ENCODE measurements around the gene ARPP21.
"Not testable (repeated sequence)": the region's sequence is repeated elsewhere in the genome, so short reads cannot be mapped to it uniquely, and the experiment has no call there.

ARPP21 gene

DNA sequence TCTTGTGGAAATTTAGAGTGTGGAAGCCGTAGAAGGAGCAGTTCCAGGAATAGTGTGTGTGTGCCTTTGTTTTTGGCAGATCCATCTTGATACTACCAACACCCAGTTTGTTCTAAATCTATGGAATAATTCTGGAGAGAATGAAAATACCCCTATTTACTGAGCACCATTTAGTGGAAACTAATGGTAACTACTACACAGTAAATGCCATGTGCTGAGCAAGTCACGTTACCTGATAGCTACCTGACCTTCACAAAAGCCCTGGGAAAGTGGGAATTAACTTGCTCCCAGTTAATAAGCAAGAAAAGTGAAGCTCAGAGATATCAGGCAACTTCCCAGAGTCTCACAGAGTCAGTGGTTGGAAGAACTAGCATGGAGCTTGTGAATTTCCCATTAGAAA lies 137.7 kb downstream of the ARPP21 start:
- H3K4me3 ChIP-seq (ENCODE audit: low read depth, low read length), result no peak overlapping the region

DNA sequence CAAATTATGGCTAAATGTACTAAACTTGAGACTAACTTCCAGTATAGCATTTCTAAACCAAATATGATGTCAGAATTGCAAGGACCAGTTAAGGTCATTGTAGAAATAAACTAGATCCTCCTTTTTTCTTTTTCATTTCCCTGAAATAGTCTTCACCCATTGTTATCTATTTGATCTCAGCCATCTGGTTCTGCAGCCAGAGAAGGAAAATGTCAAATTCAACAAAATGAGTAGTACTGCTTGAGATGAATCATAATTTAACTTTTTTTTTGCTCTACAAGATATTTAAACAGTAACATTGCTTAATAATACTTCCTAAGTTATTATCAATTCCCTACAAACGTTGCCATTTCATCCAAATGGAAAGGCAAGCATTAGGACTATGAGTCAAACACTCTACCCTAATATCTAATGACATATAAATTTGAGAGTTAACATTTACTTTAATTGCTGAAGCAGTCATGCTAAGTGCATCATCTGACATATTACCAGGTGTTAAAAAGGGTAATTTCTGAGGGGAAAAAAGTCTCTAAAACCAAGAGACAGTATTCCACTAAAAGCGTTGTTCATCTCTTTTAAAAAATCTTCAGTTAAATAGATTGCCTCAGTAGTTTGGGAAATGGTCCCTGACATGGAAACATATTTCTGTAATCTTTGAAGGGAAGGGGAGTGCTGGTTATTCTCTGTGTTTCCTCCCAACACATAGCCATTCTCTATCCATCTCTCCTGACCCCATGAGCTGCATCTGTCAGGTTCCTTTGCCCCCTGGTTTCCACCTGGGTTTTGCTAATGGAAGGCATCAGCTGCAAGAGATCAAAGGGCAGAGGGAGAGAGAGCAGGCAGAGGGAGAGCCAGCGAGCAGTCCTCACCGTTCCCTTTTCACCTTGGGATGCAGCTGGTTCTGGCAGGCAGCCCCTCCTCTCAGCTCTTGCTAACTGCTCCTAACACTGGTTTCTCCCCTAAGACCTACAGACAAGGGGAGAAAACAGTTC lies 138.5 kb downstream of the ARPP21 start:
- H3K4me3 ChIP-seq (ENCODE audit: low read depth, low read length), result no peak overlapping the region

DNA sequence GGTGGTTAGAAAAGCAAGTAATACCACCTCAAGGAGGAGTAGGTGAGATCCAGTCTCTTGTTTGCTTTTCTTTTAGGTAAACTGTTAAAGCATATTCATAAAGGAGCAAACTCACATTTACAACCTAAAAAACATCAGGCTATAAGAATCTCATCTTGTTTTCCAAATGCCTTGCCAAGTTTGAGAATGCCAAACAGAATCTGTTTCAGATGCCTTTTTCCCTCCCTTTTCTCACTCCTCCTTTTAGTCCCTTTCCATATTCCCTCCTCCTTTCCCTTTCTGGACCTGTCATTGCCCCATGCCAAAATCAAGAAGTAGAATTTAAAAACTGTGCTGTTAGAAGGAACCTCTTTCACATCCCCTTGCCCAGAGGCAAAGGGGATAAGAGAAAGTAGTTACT lies 140.3 kb downstream of the ARPP21 start:
- H3K4me3 ChIP-seq (ENCODE audit: low read depth, low read length), result no peak overlapping the region

DNA sequence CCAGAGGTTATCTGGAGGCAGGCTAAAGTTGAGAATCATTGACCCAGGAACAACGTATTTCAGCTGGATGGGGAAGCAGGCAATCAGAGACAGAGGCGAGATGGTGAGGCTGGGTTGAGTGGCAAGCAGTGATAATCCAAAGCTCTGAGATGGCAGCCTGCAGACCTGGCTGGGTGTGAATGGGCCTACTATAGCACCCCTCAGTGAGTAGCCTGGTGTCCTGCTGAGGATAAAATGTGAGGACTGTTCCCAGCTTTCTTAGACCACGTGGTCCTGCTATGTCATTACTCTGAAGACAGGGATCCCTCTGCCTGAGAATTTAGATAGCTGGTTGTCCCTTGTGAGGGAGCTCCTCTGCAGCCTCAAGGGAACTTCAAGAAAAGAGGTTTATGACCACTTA lies 141.5 kb downstream of the ARPP21 start:
- no peak overlapping the region for H3K4me3 ChIP-seq (ENCODE audit: low read depth, low read length)

DNA sequence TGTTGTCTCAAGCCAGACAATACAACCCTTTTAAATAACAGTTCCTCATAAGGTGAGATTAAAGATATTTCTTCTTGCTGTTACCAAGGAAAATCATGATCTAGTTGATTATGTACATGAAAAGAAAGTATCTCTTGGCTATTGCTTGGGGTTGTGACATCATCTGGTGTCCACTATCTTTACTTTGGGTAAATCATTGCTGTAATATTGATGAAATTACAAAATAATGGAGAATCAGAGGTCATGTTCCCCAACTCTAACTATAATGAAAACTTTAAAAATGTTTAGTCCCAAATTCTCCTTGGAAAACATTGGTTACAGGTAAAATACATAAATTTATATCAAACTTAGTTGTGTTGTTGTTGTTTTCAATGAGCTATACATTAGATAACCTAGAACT lies 142.2 kb downstream of the ARPP21 start:
- H3K4me3 ChIP-seq (ENCODE audit: low read depth, low read length), result no peak overlapping the region

DNA sequence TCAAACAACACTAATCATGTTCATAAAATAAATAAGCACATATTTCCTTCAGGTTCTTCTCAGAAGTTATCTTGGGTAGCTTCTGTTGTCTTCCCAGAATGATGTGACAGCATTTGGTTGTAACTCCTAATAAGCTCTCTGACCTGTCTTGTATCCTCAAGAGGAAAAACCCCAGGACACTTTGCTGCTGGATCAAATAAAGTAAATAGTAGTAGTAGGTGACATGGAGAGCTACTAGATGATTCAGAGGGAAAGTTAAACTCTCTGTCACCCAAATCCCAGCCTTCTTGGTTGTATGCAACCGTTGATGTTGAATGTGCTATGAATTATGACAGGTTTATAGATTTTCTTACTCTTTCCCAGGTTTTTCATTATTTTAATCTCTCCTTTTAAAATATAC lies 143.0 kb downstream of the ARPP21 start:
- no peak overlapping the region for H3K4me3 ChIP-seq (ENCODE audit: low read depth, low read length)

DNA sequence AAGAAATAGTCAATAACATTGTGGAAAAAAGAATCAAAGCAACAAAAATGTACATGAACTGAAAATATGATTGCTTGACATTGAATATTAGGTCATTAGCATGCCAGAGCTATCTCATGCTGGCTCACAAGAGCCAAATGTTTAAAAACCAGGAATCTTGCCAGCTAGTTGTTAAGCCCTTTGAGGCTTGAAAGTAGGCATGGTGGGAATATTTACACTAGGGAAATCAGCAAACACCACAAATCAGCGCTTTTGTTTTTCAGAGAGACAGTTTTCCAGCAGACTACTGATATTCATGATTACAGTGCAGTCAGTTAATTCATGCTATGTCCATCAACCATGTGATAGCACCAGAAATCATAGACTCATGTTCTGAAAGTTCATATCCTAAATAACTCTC lies 144.8 kb downstream of the ARPP21 start:
- H3K4me3 ChIP-seq (ENCODE audit: low read depth, low read length), result no peak overlapping the region

DNA sequence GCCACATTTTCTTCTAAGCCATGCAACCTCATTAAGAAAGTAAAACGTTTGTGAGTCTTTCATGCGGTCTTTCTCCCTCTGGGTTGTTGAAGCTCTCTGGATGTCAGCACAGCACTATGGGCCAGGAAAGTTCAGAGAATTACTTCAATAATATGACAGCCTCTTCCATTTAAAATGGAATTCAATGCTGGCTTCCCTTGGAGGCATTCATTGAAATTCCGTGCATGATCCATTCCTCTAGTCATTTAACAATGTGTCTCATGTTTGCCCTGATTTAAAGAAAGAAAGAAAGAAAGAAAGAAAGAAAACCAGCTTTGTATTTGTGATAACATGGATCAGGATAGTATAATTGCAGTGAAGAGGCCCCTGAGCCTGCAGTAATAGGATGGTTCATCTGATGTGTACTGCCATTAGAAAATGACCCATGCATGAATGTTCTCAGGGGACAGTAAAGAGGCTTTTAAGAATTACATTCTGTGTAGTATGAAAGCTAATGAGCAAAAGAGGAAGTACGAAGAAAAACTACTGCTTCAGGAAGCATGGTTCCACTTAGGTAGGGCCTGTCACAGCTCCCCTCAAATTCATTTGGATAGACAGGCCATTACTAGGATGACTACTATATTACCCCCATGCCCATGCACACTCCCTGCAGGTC lies 146.0 kb downstream of the ARPP21 start:
- H3K4me3 ChIP-seq (ENCODE audit: low read depth, low read length), result no peak overlapping the region

DNA sequence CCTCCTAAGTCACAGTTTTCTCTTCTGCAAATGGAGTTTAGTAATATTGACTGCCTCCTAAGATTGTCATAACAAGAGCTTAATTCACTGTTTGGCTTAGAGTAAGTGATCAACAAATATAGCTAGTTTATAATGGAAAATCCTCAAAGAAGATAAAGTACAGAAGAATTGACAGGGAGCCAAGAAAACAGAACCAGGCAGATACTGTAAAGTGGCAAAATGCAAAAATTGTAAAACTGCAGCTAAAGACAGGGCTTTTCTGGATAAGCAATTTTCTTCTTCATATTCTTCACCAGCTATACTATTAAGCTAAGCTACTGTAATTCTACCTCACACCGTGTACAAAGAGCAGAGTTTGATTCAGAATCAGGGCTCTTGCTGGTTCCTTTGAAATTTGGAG lies 148.6 kb downstream of the ARPP21 start:
- H3K4me3 ChIP-seq (ENCODE audit: low read depth, low read length), result no peak overlapping the region

DNA sequence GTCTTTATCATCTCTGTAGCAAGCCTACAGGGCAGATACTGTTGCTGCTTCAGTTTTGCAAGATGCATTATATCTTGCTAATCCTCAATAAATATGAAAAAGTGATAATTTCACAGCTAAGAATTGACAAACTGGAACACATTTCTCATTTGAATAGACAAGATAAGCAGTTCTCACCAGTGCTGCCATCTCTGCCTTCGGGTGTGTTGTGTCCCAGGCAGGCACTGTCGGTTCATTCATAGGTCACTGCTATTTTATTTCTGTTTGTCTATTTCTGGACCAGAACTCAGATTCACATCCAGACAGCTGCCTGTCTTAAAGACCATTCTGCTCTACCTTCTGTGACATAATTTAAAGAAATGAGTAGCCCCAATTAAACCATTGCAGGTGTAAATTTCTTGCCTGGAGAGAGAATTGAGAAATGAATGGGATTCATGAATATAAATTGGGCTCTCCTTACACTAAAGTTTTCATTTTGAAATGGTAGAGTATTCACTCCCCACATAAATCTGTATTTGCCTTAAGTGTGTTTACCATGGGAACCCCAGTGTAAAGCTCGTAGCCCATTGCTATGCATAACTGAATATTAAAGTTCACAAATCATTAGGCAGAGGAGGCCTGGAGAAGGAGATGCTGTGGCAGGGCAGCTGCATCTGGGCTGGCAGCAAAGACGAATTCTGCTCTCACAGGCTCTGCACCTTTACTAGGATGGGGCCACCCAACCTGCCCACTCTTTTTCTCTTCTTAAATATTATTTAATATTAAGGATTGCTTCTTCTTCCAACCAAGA lies 149.9 kb downstream of the ARPP21 start:
- no peak overlapping the region for H3K4me3 ChIP-seq (ENCODE audit: low read depth, low read length)

DNA sequence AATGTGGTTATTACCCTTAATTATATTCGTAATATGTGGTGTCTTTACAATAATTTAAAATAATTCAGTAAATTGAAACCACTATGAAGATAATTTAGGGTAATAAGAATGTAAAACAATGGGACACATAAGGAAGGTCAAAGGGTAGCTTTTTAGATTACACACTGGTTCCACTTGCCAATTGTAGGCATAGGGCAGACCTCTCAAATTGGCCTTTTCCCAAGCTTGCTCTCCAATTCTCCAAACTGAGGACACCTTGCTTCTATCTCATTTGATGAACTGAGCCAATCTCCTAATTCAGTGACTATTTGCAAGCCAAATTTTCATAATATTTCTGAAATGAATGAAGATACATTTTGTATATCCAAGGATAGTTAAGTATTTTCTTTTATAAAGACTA lies 151.4 kb downstream of the ARPP21 start:
- H3K4me3 ChIP-seq (ENCODE audit: low read depth, low read length), result no peak overlapping the region

DNA sequence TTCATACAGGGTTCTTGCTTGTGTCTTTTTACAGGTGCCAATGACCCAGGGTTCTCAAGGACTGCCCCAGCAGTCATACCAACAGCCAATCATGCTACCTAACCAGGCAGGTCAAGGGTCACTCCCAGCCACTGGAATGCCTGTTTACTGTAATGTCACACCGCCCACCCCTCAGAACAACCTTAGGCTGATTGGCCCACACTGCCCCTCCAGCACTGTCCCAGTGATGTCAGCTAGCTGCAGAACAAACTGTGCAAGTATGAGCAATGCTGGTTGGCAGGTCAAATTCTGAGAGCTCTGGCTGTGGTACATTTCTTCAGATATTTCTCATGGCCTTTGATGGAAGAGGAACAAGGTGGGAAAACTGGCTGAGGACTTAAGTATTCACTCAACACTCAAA lies 154.3 kb downstream of the ARPP21 start:
- H3K4me3 ChIP-seq (ENCODE audit: low read depth, low read length), result no peak overlapping the region

DNA sequence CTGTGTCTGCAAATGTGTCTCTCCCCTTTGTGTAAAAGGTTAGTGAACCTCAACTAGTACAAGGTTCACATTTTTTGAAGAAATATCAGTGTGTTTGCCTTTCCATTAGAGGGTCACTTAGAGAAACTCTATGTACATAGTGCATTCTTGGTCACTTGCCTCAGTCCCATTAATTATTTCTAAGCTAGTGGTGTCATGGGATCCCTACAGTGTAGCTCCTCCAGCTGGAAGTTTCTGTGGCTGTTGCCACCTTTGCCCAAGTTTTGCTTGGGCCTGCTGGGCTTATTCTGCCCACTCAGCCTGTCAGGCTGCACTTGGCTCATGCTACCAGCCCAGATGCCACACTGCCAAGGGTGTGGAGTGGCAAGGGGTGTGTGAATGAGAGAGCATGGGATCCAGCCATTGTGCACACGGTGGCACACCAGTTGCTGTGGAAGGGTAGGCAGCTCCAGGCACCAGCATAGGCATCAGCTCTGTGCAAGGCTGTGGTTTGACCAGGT lies 161.7 kb downstream of the ARPP21 start:
- H3K4me3 ChIP-seq (ENCODE audit: low read depth, low read length), result no peak overlapping the region

DNA sequence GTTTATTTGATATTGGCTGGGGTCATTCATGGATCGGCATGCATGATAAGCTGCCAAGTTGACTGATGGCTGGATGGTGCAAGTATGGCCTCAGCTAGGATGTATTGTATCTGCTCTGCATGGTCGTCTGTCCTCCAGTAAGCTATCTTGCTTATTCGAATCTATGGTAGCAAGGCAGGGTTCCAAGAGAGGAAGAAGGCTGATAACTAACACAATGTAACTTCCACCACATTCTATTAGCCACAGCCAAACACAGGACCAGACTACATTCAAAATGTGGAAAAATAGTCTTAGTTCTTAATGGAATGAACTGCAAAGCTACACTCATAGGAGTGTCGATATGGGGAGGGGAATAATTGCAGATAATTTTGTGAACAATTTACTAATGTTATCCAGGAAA lies 175.2 kb downstream of the ARPP21 start:
- no peak overlapping the region for H3K4me3 ChIP-seq (ENCODE audit: low read depth, low read length)

DNA sequence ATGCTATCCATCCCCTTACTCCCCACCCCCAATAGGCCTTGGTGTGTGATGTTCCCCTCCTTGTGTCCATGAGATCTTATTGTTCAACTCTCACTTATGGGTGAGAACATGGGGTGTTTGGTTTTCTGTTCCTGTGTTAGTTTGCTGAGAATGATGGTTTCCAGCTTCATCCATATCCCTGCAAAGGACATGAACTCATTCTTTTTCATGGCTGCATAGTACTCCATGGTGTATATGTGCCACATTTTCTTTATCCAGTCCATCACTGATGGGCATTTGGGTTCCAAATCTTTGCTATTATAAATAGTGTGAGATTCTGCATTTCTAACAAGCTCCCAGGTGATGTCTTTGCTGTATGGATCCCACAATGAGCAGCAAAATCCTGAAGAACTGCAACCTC lies 176.5 kb downstream of the ARPP21 start:
- not testable (repeated sequence) for H3K4me3 ChIP-seq (ENCODE audit: low read depth, low read length)

DNA sequence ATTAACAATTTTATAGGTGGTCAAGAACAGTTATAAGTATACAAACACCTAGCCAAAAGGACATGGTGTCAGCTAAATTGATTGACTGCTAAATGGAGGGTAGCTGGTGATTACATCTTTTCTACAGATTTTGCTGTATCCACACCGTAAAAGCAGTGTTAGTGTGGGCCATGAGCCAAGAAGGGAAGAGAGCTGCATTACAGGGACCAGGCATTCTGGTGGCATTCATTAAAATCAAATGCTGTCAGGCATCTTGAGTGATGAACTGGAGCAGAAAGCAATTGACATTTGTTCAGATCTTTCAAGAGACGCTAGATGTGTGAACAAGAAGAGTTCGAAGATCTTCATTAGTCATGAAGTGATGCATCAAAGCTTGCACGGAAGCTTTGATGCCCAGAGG lies 177.9 kb downstream of the ARPP21 start:
- H3K4me3 ChIP-seq (ENCODE audit: low read depth, low read length), result no peak overlapping the region

DNA sequence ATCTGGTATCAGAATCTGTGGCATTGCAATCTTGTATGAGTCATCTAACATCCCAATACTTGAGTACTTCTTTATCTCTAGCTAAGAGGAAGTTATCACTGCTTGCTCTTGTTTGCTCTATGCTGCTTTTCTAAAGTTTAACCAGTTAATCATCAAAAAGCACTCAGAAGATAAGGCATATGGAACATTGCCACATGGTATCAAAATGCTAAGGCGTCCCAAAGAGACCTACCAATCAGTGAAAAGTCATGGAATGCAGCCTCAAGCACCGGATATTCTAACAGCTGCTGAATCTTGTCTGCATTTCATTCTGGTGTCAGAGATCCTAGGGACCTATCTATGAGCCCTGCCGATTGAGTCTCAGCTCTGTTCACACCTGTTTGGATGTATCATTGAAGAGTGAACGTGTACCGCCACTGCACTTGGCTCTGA lies 192.8 kb downstream of the ARPP21 start:
- H3K4me3 ChIP-seq (ENCODE audit: low read depth, low read length), result no peak overlapping the region
